WI38 (cell line): ENCODE measurements around the gene SPAG9.
"Not testable (repeated sequence)": the region's sequence is repeated elsewhere in the genome, so short reads cannot be mapped to it uniquely, and the experiment has no call there.

Experiments used
- H3K4me3 ChIP-seq: 2 replicates; pipeline ENCODE4 v1.5.1; 2011; ENCODE audit warnings: low read depth, mild to moderate bottlenecking, control low read depth, low read length
- CTCF ChIP-seq: IDR thresholded peaks from 2 replicates; pipeline ENCODE4 v1.5.1; 2012; ENCODE audit warnings: low read depth, mild to moderate bottlenecking, control low read depth, low read length

Gene SPAG9

GRCh38 chr17:51097708-51098446, 22.8 kb downstream of the SPAG9 start:
- no peak for TF ChIP-seq CTCF

GRCh38 chr17:51091635-51092034, 29.0 kb downstream of the SPAG9 start:
- no peak for TF ChIP-seq CTCF
- no peak overlapping the region for H3K4me3 ChIP-seq

More at GRCh38 chr17:51097708-51098446, 22.8 kb downstream of the SPAG9 start:
- H3K4me3 ChIP-seq, result no peak overlapping the region

GRCh38 chr17:51088868-51089267, 31.8 kb downstream of the SPAG9 start:
- not testable (repeated sequence) for H3K4me3 ChIP-seq

GRCh38 chr17:51088287-51088686, 32.4 kb downstream of the SPAG9 start:
- TF ChIP-seq CTCF, result no peak
- no peak overlapping the region for H3K4me3 ChIP-seq

GRCh38 chr17:51087072-51087757, 33.5 kb downstream of the SPAG9 start:
- no peak for TF ChIP-seq CTCF

GRCh38 chr17:51085150-51085805, 35.4 kb downstream of the SPAG9 start:
- no peak for TF ChIP-seq CTCF
- peak overlapping the region; percentile 29 for H3K4me3 ChIP-seq

More at GRCh38 chr17:51087072-51087757, 33.5 kb downstream of the SPAG9 start:
- H3K4me3 ChIP-seq, result no peak overlapping the region

GRCh38 chr17:51083981-51084380, 36.7 kb downstream of the SPAG9 start:
- no peak overlapping the region for H3K4me3 ChIP-seq
- no peak for TF ChIP-seq CTCF

GRCh38 chr17:51083364-51083763, 37.3 kb downstream of the SPAG9 start:
- not testable (repeated sequence) for H3K4me3 ChIP-seq
